Endodermal cell (in vitro differentiated cells): Measurements from ENCODE around the gene RAET1E. TPM values are rescaled to one million over a fixed set of nuclear protein-coding genes. Genes with fewer than 3 reads are reported as not detected.
"Not testable (repeated sequence)": the region's sequence is repeated elsewhere in the genome, so short reads cannot be mapped to it uniquely, and the experiment has no call there.

Source experiments
- DNase-seq: peaks from one replicate; pipeline ENCODE4 v3.0.0-alpha.2; 2017
- H3K27ac ChIP-seq: 2 replicates; pipeline ENCODE4 v1.5.1; 2013; ENCODE audit warnings: mild to moderate bottlenecking, low read depth, low read length, moderate library complexity
- H3K27me3 ChIP-seq: 2 replicates; pipeline ENCODE4 v1.6.1; 2013; ENCODE audit warnings: mild to moderate bottlenecking, low read length, moderate library complexity; ENCODE audit not compliant: insufficient read depth, control insufficient read depth, poor library complexity, severe bottlenecking
- H3K36me3 ChIP-seq: 2 replicates; pipeline ENCODE4 v1.7.0; 2013; ENCODE audit warnings: mild to moderate bottlenecking, low read length, moderate library complexity; ENCODE audit not compliant: control insufficient read depth, insufficient read depth
- H3K4me1 ChIP-seq: one replicate; pipeline ENCODE4 v1.7.0; 2013; ENCODE audit warnings: low read length; ENCODE audit not compliant: control insufficient read depth, insufficient read depth
- H3K4me3 ChIP-seq: 2 replicates; pipeline ENCODE4 v1.5.1; 2013; ENCODE audit warnings: mild to moderate bottlenecking, low read length, moderate library complexity
- H3K9ac ChIP-seq: 2 replicates; pipeline ENCODE4 v1.6.1; 2013; ENCODE audit warnings: mild to moderate bottlenecking, low read length, moderate library complexity; ENCODE audit not compliant: poor library complexity, severe bottlenecking; ENCODE audit errors: extremely low read depth
- H3K9me3 ChIP-seq: 2 replicates; pipeline ENCODE4 v1.6.1; 2013; ENCODE audit warnings: mild to moderate bottlenecking, low read length, moderate library complexity; ENCODE audit not compliant: control insufficient read depth
- H3K27ac Mint-ChIP-seq: 2 replicates; pipeline ENCODE4 v1.8.0; 2020; ENCODE audit warnings: mixed read lengths
- H3K27me3 Mint-ChIP-seq: 2 replicates; pipeline ENCODE4 v1.8.0; 2021; ENCODE audit warnings: mild to moderate bottlenecking, mixed read lengths; ENCODE audit not compliant: insufficient read depth
- H3K36me3 Mint-ChIP-seq: 2 replicates; pipeline ENCODE4 v1.8.0; 2020; ENCODE audit warnings: low read depth, mixed read lengths
- H3K4me1 Mint-ChIP-seq: 2 replicates; pipeline ENCODE4 v1.8.0; 2020; ENCODE audit warnings: mixed read lengths
- H3K4me3 Mint-ChIP-seq: 2 replicates; pipeline ENCODE4 v1.8.0; 2020; ENCODE audit warnings: mild to moderate bottlenecking, moderate library complexity, mixed read lengths
- H3K9me3 Mint-ChIP-seq: 2 replicates; pipeline ENCODE4 v1.8.0; 2020; ENCODE audit warnings: mild to moderate bottlenecking, mixed read lengths
- WGBS, 2 experiments: methylation state at CpG; one replicate each; pipeline versions ENCODE4 v1.1.5 to v1.1.7; 2013; ENCODE audit warnings: missing lambda C conversion rate in 2 of 2, mixed read lengths in 1 of 2; ENCODE audit not compliant: insufficient coverage in 1 of 2, insufficient read length in 1 of 2; 5-methylcytosine and 5-hydroxymethylcytosine counted together
- total RNA-seq, 2 donors: library from RNA; stranded (reverse); fragmentation: NEBNext Ultra II Directional in 1 of 2; extraction: Animal tissue kit (Norgen Biotek cat#: 25700) in 1 of 2; gene quantifications; 2 replicates in 1 of 2; 3 replicates in 1 of 2; pipeline ENCODE4 v1.2.1, GENCODE V29; 2021
- TF ChIP-seq, protein P1 (sequence below): fragments of 200-600 bp; sonication (generic); conservative IDR thresholded peaks from 2 replicates; pipeline ENCODE4 v1.5.0; 2021; ENCODE audit warnings: antibody characterized with exemption, mild to moderate bottlenecking

Gene RAET1E
- total RNA-seq, 2 donors from 2014 or later, result not detected

DNA sequence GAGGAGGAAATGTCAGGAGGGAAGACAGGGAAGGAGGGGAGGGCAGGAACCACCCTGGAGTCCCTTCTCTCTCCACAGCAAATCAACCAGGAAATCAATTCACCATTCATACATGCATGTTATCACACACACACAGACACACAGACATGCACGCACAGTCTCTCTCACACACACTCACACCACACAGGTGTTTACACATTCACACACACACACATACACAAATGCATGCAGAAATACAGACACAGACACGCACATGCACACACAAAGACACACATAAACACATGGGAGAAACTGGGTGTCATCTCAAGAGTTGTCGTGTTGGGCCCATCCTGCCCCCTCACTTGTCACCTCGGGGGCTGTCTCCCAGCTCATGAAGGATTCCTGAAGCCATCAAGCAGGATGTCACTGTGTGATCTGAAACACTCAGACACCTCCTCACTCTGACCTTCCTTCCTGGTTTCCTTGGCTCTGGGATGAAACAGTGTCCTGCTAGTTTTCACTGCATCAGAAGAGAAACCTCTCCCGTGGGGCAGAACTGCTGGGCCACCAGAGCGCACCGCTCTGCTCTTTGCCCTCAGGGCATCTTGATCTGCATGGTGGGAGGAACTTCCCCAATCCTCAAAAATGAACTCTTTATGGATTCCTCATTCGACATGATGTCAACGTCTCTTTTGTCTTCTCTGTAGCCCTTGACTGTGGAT, 15.8 kb upstream of the RAET1E start:
- Mint-ChIP-seq H3K4me1 (no peaks in the 10 kb centered on the region), H3K4me3 (no peak overlapping the region), H3K27me3 (peaks cover 68% of the 10 kb centered on the region), H3K36me3 (no peaks in the 10 kb centered on the region), H3K9me3 (peaks cover 21% of the 10 kb centered on the region), H3K27ac (no peak overlapping the region)
- H3K4me1 ChIP-seq, result no peaks in the 10 kb centered on the region
- WGBS, 2 experiments, result 72 to 76% methylated on average over 9 of the region's 9 CpGs
- DNase-seq, result peak; percentile 20
- no peak overlapping the region for H3K27ac ChIP-seq
- H3K9me3 ChIP-seq, result no peaks in the 10 kb centered on the region
- TF ChIP-seq, protein P1, sequence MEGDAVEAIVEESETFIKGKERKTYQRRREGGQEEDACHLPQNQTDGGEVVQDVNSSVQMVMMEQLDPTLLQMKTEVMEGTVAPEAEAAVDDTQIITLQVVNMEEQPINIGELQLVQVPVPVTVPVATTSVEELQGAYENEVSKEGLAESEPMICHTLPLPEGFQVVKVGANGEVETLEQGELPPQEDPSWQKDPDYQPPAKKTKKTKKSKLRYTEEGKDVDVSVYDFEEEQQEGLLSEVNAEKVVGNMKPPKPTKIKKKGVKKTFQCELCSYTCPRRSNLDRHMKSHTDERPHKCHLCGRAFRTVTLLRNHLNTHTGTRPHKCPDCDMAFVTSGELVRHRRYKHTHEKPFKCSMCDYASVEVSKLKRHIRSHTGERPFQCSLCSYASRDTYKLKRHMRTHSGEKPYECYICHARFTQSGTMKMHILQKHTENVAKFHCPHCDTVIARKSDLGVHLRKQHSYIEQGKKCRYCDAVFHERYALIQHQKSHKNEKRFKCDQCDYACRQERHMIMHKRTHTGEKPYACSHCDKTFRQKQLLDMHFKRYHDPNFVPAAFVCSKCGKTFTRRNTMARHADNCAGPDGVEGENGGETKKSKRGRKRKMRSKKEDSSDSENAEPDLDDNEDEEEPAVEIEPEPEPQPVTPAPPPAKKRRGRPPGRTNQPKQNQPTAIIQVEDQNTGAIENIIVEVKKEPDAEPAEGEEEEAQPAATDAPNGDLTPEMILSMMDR, result no peak
- H3K36me3 ChIP-seq, result no peaks in the 10 kb centered on the region
- no peak overlapping the region for H3K4me3 ChIP-seq
- peaks cover 35% of the 10 kb centered on the region for H3K27me3 ChIP-seq
- H3K9ac ChIP-seq, result no peak overlapping the region

DNA sequence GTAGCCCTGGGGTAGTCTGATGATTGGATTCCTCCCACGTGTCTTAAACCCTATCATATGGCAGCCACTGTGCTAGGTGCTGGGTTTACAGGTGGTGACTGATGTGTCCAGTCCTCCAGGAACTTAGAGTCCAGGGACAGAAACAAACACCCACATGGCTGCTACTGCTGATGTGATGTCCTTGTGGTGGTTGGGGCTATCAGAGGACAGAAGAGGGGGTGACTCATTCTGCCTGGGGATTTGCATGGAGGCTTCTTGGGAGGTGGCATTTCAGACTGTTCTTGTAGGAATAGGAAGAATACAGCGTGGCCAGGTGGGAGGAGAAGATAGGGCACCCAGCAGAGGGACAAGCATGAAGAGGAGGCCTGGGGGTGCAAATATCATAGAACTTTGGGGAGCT, 15.2 kb upstream of the RAET1E start:
- no peaks in the 10 kb centered on the region for H3K36me3 Mint-ChIP-seq
- no peaks in the 10 kb centered on the region for H3K4me1 ChIP-seq
- H3K9ac ChIP-seq, result no peak overlapping the region
- H3K36me3 ChIP-seq, result no peaks in the 10 kb centered on the region
- H3K27ac ChIP-seq, result no peak overlapping the region
- 58 to 69% methylated on average over 2 of the region's 2 CpGs for WGBS, 2 experiments
- no peak overlapping the region for H3K27ac Mint-ChIP-seq
- peak; percentile 31 for DNase-seq
- TF ChIP-seq, protein P1, result no peak
- peaks cover 63% of the 10 kb centered on the region for H3K27me3 Mint-ChIP-seq
- peaks cover 29% of the 10 kb centered on the region for H3K27me3 ChIP-seq
- H3K4me3 Mint-ChIP-seq, result no peak overlapping the region
- H3K9me3 ChIP-seq, result no peaks in the 10 kb centered on the region
- no peaks in the 10 kb centered on the region for H3K4me1 Mint-ChIP-seq
- no peak overlapping the region for H3K4me3 ChIP-seq
- peaks cover 27% of the 10 kb centered on the region for H3K9me3 Mint-ChIP-seq

DNA sequence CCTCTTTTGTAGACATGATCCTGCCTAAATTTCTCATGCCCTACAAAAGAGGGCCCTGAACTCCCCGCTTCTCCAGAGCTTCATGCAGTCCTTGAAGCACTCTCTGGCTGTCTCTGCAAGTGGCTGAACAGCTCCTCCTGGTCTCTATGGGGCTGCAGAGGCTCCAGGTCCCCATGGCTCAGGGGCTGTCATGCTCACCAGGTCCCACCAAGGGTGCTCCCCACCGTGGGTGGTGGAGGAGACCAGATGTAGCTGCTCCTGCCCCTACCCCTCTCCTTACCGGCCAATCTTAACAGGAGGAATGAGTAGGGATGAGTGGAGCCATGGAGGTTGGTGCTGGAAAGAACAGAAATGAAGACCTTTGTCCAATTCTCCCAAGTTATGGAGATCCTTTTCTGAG, 14.8 kb upstream of the RAET1E start:
- not testable (repeated sequence) for H3K36me3 Mint-ChIP-seq, H3K9me3 ChIP-seq, H3K27ac Mint-ChIP-seq, H3K4me1 Mint-ChIP-seq, H3K36me3 ChIP-seq, H3K4me1 ChIP-seq, H3K9ac ChIP-seq, H3K4me3 Mint-ChIP-seq, H3K4me3 ChIP-seq, H3K27ac ChIP-seq
- peaks cover 25% of the 10 kb centered on the region for H3K27me3 ChIP-seq
- Mint-ChIP-seq H3K27me3 (peaks cover 63% of the 10 kb centered on the region), H3K9me3 (peaks cover 31% of the 10 kb centered on the region)
- DNase-seq, result peak; percentile 11
- 79% methylated on average over 3 of the region's 3 CpGs; no CpG with 5 or more reads in 1 of the 2 experiments for WGBS, 2 experiments
